ENCODE measurements around the gene GALNT12.

GRCh38 chr9:98842510-98842909 is 35.0 kb downstream of the GALNT12 start:
- TF ChIP-seq CTCF (IDR thresholded peaks at IDR 0.05 in 4 of 5, conservative IDR thresholded peaks at IDR 0.05 in 1 of 5) (no peak), POLR2A (IDR thresholded peaks at IDR 0.05) (no peak)

All from gastrocnemius medialis (tissue), 4 donors.